Chondrocyte (in vitro differentiated cells): ENCODE measurements around the gene FBXO48. TPM values are rescaled to one million over a fixed set of nuclear protein-coding genes. Genes with fewer than 3 reads are reported as not detected.

ENCODE experiments used
- DNase-seq: peaks from one replicate; pipeline ENCODE4 v3.0.0; 2021; ENCODE audit warnings: mixed read lengths, low spot score
- H3K27ac Mint-ChIP-seq: one replicate; pipeline ENCODE4 v1.8.0; 2021; ENCODE audit warnings: mild to moderate bottlenecking, moderate library complexity, mixed read lengths; ENCODE audit not compliant: unreplicated experiment
- H3K27me3 Mint-ChIP-seq: 2 replicates; pipeline ENCODE4 v1.8.0; 2021; ENCODE audit warnings: low read depth, mixed read lengths
- H3K36me3 Mint-ChIP-seq: 2 replicates; pipeline ENCODE4 v1.8.0; 2021; ENCODE audit warnings: low read depth, mixed read lengths
- H3K4me1 Mint-ChIP-seq: 2 replicates; pipeline ENCODE4 v1.8.0; 2021; ENCODE audit warnings: low read depth, mild to moderate bottlenecking, mixed read lengths
- H3K4me3 Mint-ChIP-seq: one replicate; pipeline ENCODE4 v1.8.0; 2021; ENCODE audit warnings: mild to moderate bottlenecking, moderate library complexity, mixed read lengths; ENCODE audit not compliant: unreplicated experiment
- H3K9me3 Mint-ChIP-seq: 2 replicates; pipeline ENCODE4 v1.8.0; 2021; ENCODE audit warnings: low read depth, mixed read lengths
- CTCF ChIP-seq: fragments of 200-600 bp; sonication (generic); IDR thresholded peaks from 2 replicates; pipeline ENCODE4 v1.5.0; 2021; ENCODE audit warnings: antibody characterized with exemption, mild to moderate bottlenecking, moderate library complexity
- total RNA-seq: library from RNA; stranded (reverse); gene quantifications from 3 replicates; pipeline ENCODE4 v1.2.1, GENCODE V29; 2021

FBXO48 gene
- total RNA-seq, 1 donor from 2014 or later: 0.55 TPM

- H3K36me3 Mint-ChIP-seq: peaks cover 1% of the 10 kb centered on the region
- no peak for DNase-seq
- TF ChIP-seq CTCF: no peak
- peaks cover 1% of the 10 kb centered on the region for H3K27me3 Mint-ChIP-seq
- H3K4me3 Mint-ChIP-seq: no peak overlapping the region
- no peaks in the 10 kb centered on the region for H3K9me3 Mint-ChIP-seq
- no peak overlapping the region for H3K27ac Mint-ChIP-seq
- peaks cover 7% of the 10 kb centered on the region for H3K4me1 Mint-ChIP-seq
These were observed 48.7 kb downstream of the FBXO48 start for GRCh38 chr2:68418419-68418818.

GRCh38 chr2:68417926-68418325, 49.2 kb downstream of the FBXO48 start:
- no peak overlapping the region for H3K4me3 Mint-ChIP-seq
- TF ChIP-seq CTCF: no peak
- H3K27me3 Mint-ChIP-seq: peaks cover 1% of the 10 kb centered on the region
- peaks cover 1% of the 10 kb centered on the region for H3K36me3 Mint-ChIP-seq
- no peak overlapping the region for H3K27ac Mint-ChIP-seq
- no peak for DNase-seq
- H3K4me1 Mint-ChIP-seq: peaks cover 7% of the 10 kb centered on the region
- H3K9me3 Mint-ChIP-seq: no peaks in the 10 kb centered on the region

GRCh38 chr2:68416081-68416675, 50.9 kb downstream of the FBXO48 start:
- H3K9me3 Mint-ChIP-seq: no peaks in the 10 kb centered on the region
- peaks cover 1% of the 10 kb centered on the region for H3K36me3 Mint-ChIP-seq
- no peak overlapping the region for H3K4me3 Mint-ChIP-seq
- H3K27me3 Mint-ChIP-seq: peaks cover 1% of the 10 kb centered on the region
- no peak for DNase-seq
- no peak overlapping the region for H3K27ac Mint-ChIP-seq
- TF ChIP-seq CTCF: no peak
- H3K4me1 Mint-ChIP-seq: peaks cover 14% of the 10 kb centered on the region

GRCh38 chr2:68415521-68415920, 51.6 kb downstream of the FBXO48 start:
- H3K9me3 Mint-ChIP-seq: no peaks in the 10 kb centered on the region
- H3K27ac Mint-ChIP-seq: no peak overlapping the region
- peaks cover 12% of the 10 kb centered on the region for H3K4me1 Mint-ChIP-seq
- no peak for DNase-seq
- H3K36me3 Mint-ChIP-seq: peaks cover 1% of the 10 kb centered on the region
- peaks cover 1% of the 10 kb centered on the region for H3K27me3 Mint-ChIP-seq
- no peak overlapping the region for H3K4me3 Mint-ChIP-seq
- TF ChIP-seq CTCF: no peak

- no peak for TF ChIP-seq CTCF
- Mint-ChIP-seq H3K27ac (no peak overlapping the region), H3K36me3 (peaks cover 1% of the 10 kb centered on the region), H3K27me3 (peaks cover 8% of the 10 kb centered on the region), H3K4me3 (no peak overlapping the region), H3K4me1 (peaks cover 7% of the 10 kb centered on the region), H3K9me3 (no peaks in the 10 kb centered on the region)
- DNase-seq: no peak
These were observed 52.2 kb downstream of the FBXO48 start for GRCh38 chr2:68414876-68415275.
